ENCODE results near the gene VPS13D.

Gene VPS13D

GRCh38 chr1:12488666-12489354, 259.0 kb downstream of the VPS13D start:
- DNase-seq (ENCODE audit: low read depth): peak; percentile 80

- no peak for DNase-seq (ENCODE audit: low read depth)
Measured at GRCh38 chr1:12490532-12491142, 260.8 kb downstream of the VPS13D start.

GRCh38 chr1:12491656-12492055, 261.8 kb downstream of the VPS13D start:
- DNase-seq (ENCODE audit: low read depth): no peak

DNA sequence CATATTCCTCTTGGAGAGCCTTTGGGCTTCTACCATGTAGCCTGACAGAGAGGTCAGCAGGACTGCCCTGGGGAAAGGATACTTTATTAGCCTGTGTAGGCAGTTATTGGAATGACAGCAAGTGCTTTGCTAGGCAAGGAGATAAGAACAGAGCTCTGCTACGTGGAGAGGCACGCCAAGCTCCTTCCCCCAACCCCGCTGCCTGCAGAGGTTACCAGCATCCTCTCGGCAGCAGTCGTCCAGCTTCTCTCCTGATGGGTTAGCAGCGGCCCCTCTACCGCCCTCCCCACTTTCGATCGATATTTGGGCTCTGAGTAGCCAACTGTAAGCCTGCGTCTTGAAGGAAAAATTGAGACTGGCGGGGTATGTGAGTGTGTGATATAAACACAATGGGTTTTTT, 265.9 kb downstream of the VPS13D start:
- DNase-seq (ENCODE audit: low read depth): peak; percentile 56

DNA sequence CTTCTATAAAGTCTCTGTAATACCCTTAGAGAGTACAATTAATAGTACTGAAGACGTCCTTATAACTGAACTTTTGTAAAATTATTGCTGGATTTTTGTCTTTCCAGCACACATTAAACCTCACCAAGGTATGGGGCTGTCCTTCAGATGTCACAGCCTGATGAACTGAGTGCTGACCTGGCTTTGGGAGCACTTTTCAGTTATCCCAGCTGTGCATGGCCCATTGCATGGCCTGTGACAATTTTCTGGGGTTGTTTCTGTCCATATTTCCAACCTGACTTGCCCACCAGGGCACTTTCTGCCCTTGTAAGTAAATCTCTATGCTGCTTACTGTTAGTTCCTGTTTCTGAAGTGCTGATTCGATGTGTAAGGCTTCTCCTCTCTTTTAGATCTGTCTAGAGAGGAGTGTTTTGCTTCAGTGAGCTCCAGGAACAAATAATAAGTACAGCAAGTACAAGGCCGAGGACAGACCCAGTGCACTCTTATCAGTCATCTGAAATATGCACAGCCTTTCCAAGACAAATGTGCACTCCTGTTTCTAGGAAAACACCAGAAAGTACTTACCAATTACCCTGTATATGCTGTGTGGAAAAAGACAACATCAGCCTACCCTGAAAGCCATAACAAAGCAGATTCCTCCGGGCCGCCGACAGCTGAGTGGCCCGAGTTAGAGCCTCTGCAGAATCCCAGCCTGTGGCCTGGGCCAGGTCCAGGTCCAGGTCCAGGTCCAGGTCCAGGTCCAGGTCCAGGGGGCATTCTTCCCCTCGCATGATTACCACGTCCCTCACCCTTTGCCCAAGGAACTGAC, 266.5 kb downstream of the VPS13D start:
- peak; percentile 93 for DNase-seq (ENCODE audit: low read depth)

- DNase-seq (ENCODE audit: low read depth): no peak
Measured at GRCh38 chr1:12499539-12500240, 269.9 kb downstream of the VPS13D start.

DNA sequence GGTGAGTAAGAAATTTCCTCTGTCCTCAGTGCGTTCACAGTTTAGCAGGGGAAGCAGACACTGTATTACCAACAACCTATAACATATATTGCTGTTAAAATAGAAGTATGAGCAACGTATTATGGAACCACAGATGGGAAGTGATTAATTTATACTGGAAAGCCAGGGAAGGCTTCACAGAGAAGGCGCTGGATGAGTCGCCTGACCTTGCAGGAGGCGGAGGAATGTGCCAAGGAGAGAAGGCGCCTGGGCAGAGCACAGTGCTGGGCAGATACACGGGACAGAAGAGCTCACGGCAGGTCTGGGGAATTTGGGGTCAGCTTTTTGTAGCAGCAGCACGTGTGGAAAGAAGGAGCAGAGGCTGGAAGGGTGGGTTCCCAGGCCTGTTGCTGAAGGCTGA, 271.8 kb downstream of the VPS13D start:
- peak; percentile 79 for DNase-seq (ENCODE audit: low read depth)

DNA sequence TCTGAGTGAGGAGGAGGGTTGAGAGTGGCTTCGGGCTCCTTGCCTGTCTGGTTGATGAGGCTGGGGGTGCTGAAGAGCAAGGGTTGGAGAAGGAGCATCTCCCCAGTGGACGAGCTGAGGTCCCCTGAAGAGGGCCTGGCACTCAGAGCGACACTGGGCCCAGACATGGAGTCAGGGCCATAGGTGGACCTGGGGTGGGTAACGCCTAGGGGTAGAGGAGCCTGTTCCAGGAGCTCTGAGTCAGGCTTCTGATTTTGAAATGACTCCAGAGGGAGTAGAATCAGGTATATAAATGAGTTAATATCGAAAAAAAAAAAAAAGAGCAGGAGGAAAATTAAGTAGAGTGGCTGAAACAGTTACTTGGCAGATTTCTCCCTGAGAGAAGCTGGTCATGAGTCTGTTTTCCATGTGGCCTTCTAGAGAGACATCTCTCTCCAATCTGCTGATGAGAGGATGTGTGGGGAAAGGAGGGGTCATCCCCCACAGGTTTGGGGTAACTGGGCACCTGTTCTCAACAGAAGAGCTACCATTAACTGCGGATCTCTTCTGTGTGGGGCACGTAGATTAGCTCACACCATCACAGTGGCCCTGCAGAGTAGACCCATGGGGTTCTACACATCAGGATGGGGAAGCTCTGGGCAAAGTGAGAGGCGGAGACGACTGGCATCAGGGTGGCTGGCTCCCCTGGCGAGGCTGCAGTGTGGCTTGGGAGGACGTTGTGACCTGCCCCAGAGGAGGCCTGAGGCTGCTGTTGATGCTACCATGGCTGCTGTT, 272.7 kb downstream of the VPS13D start:
- DNase-seq (ENCODE audit: low read depth): no peak

DNA sequence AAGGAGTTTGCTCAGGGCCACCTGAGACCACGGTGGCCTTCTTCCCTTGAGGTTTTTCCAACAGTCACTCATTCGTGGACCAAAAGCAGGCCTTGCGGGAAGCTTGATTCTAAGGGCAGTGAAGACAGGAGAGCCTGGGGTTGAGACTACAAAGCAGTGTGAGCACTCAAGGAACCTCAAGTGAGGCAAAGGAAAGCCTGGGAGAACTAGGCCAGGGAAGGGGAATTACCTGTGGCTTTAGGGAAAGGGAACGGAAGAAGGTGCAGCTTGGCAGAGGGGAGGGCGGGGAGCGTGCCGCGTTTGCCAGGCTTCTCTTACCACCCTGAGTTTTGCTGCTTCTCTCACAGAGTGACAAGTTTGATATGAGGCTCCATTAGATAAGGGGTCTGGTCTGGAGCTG, 273.9 kb downstream of the VPS13D start:
- DNase-seq (ENCODE audit: low read depth): no peak

GRCh38 chr1:12504601-12505000, 274.8 kb downstream of the VPS13D start:
- DNase-seq (ENCODE audit: low read depth): no peak

GRCh38 chr1:12505231-12505630, 275.4 kb downstream of the VPS13D start:
- no peak for DNase-seq (ENCODE audit: low read depth)

GRCh38 chr1:12505639-12506280, 275.9 kb downstream of the VPS13D start:
- DNase-seq (ENCODE audit: low read depth): no peak

DNA sequence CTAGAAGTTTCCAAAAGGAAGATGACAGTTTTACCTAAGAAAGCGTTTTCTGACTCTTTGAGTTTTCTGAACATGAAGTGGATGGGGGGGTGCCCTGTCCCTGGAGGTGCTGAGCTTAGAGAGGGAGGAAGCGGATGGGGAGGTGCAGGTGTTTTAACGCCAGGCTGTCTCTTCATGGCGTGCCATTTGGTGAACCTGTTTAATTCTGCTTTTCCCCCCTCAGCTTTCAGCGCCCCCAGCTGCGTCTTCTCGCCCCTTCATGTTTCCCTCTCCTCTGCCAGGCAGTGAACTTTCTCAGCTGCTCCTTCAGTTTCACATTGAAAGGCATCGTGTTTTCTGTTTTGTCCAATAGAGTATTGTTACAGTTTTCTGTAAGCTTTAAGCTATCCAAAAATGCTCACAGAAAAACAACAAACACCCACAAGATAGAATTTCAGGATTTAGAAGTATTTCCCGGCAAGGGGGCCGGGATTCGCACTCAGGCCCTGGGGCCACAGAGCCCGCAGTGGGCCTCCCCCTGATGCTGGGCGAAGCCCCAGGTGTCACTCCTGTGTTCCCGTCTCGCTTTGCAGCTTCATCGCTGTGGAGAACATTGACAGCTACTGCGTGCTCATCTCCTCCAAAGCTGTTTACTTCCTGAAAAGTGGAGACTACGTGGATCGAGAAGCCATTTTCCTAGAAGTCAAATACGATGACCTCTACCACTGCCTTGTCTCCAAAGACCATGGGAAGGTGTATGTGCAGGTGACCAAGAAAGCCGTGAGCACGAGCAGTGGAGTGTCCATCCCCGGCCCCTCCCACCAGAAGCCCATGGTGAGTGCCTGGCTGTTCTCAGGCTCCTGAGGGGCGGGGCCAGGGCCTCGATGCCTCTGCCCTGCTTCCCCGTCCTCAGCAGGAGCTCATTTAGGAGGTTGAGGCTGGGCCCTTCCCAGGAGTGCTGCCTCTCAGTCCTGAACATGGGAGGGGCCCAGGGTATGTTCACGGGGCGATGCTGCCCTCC, 276.8 kb downstream of the VPS13D start:
- no peak for DNase-seq (ENCODE audit: low read depth)

GRCh38 chr1:12507631-12508030, 277.8 kb downstream of the VPS13D start:
- peak; percentile 20 for DNase-seq (ENCODE audit: low read depth)

GRCh38 chr1:12508849-12509248, 279.0 kb downstream of the VPS13D start:
- DNase-seq (ENCODE audit: low read depth): no peak

- no peak for DNase-seq (ENCODE audit: low read depth)
Measured at GRCh38 chr1:12511128-12511484, 281.3 kb downstream of the VPS13D start.

DNA sequence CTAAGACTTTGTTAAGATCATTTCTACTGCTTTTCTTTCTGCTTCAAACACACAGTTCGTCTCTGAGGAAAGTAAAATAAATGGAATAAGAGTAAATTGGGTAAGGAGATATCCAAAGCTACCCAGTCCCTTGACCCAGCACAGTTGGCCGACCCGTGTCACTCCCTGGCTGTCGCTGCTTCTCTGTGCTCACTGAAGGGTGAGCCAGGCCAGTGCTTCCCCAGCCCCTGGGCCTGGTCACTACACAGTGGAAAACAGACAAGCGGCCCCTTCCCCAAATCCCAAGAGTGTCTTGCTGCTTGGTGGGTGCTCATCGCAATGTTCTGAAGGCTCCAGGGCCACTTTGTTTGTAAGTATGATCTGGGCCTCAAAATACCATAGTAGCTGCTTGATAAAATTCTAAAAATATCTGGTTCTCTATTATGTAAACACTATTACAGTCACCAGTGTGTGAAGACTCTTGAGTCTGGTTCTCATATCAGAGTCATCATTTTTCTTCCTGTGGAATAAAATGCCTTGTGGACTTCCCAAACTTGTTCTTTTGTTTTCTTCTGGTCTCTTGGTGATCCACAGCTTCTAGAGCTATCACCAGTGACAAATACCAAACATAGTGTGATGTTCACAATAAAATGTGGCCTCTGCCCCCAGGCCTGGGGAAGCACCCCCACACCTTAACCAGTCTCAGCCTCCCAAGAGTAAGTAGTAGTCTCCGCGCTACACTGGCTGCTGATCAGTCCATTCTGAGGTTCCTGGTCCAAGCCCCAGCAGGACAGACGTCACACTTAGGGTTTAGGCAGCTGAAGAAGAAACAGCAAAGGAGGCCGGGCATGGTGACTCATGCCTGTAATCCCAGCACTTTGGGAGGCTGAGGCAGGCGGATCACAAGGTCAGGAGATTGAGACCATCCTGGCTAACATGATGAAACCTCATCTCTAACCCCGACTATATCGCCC, 282.0 kb downstream of the VPS13D start:
- peak; percentile 69 for DNase-seq (ENCODE audit: low read depth)

DNA sequence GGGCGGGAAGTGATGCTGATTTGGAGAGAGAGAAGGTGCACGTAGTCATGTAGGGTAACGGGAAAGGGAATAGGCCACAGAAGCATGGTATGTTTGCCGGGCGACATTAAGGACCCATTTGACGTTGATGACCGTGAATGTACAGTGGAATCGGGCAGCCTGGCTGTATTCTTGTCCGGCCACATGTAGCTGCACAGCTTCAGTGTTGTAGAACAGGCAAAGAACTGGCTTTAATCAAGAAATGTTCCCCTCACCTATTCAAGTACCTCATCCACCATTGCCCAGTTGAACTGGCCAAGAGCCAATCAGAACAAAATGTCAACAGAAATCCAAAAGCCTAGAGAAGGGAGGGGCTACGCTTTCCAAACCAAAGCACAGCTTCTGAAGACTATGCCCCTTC, 283.4 kb downstream of the VPS13D start:
- no peak for DNase-seq (ENCODE audit: low read depth)

DNA sequence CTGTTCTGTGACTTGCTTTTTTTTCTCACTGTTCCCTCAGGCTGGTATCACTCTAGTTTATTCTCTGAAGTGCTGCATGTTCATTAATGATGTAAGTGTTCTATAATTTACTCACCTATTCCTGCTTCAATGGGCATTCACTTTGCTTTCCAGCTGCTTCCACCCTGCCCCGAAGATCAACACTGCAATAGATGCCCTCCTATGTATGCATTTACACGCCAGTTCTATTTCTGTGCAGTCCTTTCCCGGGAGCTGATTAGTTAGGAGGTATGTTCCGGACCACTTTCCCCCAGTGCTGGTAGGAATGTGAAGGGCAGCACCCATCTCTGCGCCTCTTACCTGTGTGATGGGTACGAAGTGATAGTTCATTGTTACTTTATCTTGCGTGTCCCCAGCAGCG, 284.8 kb downstream of the VPS13D start:
- no peak for DNase-seq (ENCODE audit: low read depth)

Data from amniotic epithelial cell (primary cell).